HTR-8/SVneo (cell line): ENCODE data around the gene TMEM69.
"Not testable (repeated sequence)": the region's sequence is repeated elsewhere in the genome, so short reads cannot be mapped to it uniquely, and the experiment has no call there.

Source experiments
- DNase-seq: peaks from one replicate; pipeline ENCODE4 v3.0.0; 2011; ENCODE audit warnings: low spot score, mixed read lengths; ENCODE audit not compliant: insufficient read length
- FAIRE-seq: peaks from 2 replicates; lab custom pipeline; 2011; peaks lifted over from hg19 to GRCh38; lab: Jason Lieb, UNC

Gene TMEM69

DNA sequence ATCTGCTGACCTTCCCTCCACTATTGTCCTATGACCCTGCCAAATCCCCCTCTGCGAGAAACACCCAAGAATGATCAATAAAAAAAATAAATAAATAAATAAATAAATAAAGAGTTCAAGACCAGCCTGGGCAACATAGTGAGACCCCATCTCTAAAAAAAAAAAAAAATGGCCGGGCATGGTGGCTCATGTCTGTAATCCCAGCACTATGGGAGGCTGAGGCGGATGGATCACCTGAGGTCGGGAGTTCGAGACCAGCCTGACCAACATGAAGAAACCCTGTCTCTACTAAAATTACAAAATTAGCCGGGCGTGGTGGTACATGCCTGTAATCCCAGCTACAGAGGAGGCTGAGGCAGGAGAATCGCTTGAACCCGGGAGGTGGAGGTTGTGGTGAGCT is 38.0 kb downstream of the TMEM69 start:
- DNase-seq, FAIRE-seq: not testable (repeated sequence)

DNA sequence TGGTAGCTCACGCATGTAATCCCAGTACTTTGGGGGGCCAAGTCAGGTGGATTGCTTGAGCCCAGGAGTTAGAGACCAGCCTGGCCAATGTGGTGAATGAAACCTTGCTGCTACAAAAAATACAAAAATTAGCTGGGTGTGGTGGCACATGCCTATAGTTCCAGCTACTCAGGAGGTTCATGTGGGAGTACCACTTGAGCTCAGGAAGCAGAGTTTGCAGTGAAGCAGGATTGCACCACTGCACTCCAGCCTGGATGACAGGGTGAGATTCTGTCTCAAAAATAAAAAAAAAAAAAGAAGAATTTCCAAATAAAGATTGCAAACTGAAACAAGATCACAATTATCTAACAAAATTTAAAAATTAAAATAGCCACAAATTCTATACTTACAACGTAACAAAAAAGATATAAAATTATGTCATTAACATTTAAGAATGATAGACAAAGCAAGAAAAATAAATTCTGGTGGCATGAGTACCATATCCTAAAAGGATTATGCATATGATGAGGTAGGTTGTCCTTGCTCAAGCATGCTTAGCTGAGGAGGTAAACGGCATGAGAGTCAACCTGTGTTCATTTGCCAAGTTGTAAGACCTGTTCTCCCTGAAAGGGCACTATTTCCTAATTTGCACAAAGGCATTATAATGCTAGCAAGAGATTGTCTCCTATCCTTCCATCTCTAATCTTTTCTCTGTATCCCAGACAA is 42.2 kb downstream of the TMEM69 start:
- FAIRE-seq (no peak), DNase-seq (no peak)

DNA sequence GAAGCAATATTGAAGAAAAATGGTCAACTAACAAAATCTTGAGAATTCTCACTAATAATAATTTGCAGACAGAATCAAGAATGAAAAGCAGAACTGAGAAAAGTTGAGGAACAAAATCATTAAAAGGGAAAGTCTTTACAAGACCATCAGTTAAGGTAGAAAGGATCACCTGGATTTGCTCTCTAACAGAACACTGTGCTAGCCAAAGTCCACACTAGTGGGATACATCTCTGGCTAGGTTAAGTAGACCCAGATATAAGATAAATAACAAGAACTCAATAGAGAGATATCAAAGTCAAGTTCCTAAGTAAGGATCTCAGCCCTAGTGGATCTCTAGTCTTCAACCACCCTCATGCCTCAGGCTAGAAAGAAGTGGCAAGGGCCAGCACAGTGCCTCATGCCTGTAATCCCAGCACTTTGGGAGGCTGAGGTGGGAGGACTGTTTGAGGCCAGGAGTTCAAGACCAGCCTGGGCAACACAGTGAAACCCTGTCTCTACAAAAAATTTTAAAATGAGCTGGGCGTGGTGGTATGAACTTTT is 42.9 kb downstream of the TMEM69 start:
- FAIRE-seq, result no peak

DNA sequence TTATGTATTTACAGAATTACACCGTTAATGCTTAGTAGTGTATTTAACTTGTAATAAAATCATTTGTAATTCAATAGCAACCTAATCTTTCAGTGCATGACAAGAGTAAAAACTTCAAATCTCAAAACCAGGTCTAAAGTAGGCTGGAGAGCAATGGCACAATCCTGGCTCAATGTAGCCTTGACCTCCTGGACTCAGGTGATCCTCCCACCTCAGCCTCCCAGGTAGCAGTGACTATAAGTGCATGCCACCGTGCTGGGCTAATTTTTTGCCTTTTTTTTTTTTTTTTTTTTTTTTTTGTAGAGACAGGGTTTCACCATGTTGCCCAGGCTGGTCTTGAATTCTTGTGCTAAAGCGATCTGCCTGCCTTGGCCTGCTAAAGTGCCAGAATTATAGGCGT is 51.2 kb downstream of the TMEM69 start:
- FAIRE-seq, result no peak

More for the DNA sequence above, 42.9 kb downstream of the TMEM69 start:
- DNase-seq, result no peak

DNA sequence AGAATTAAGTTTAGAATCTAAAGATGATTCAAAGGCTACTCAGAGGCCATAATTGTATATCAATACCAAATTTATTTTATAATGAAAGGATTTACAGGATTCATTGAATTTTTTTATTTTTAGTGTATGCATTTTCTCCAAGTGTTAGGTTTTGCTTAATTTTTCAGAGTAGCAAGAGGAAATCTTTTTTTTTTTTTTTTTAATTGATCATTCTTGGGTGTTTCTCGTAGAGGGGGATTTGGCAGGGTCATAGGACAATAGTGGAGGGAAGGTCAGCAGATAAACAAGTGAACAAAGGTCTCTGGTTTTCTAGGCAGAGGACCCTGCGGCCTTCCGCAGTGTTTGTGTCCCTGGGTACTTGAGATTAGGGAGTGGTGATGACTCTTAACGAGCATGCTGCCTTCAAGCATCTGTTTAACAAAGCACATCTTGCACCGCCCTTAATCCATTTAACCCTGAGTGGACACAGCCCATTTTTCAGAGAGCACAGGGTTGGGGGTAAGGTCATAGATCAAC is 51.7 kb downstream of the TMEM69 start:
- DNase-seq, FAIRE-seq: not testable (repeated sequence)

More for the DNA sequence above, 51.2 kb downstream of the TMEM69 start:
- no peak for DNase-seq
